ENCODE measurements around the gene ONECUT3. TPM values are rescaled to one million over a fixed set of nuclear protein-coding genes. Genes with fewer than 3 reads are reported as not detected.

The ONECUT3 gene
- total and polyA plus RNA-seq, 2 of the 4 experiments (the other 2 are of a cell fraction), result not detected

DNA sequence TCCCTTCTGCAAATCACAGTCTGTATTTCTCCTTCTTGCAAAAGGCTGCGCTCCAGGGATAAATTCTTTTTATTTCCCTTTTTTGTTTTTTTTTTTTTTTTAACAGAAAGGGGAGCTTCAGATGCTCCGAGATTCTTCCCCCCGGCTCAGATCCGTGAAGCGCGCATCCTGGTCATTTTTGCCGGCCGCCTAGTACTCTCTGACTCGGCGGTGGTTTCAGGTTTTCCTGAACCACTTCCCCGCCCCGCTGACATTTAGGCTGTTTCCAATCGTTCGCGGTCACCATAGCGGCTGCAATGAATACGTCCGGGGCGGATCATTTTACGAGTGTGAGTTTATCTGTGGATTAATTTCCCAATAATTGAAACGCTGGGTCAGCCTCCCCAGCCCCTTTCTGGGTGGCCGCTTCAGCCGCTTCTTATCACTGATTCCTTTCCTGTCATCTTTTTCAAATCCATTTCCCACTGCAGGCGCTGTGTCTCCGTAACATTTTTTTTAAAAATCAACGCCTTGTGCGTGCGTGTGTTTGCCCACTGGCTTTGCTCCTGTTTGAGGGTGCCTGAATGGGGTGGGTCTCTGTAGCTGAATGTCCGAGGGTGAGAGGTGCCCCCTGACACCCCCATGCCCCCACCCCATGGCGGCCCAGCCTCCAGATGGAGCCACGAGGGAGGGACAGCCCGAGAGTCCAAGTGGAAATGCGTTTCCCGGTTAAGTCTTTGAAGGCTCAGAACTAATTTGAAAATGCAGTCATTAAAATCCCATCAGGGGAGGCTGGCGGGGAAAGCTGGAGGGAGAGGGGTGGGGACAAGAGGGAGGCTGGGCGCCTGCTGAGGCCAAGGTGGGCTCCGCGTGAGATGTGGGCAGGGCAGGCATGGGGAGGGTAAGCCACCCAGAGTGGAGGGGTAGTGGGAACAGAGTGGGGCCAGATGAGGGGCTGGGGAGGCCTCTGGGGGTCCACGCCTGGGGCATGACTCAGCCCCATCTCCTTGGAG, 10.6 kb downstream of the ONECUT3 start (continued):
- no peak for TF ChIP-seq ELK1 (IDR thresholded peaks at IDR 0.05; ENCODE audit: borderline replicate concordance, low read depth, low read length)

- no peak overlapping the region for H3K18ac ChIP-seq (ENCODE audit: low read depth, low read length)
- no peaks in the 10 kb centered on the region for H3K9me1 ChIP-seq (ENCODE audit: insufficient read depth, low read length)
- H4K8ac ChIP-seq (ENCODE audit: low read depth in 2 of 2, low read length in 2 of 2), result no peak overlapping the region
- H4K5ac ChIP-seq (ENCODE audit: low read depth, low read length), result no peak overlapping the region
- H3K9me3 ChIP-seq (ENCODE audit: control insufficient read depth, insufficient read depth, low read length), result no peaks in the 10 kb centered on the region; the same call in 1 of the 2 replicates
- dilution Hi-C loops (cut with HindIII; ENCODE audit: low sequenced_read_pairs, unreplicated experiment) (no loop called here), intact Hi-C loops (cut with micrococcal nuclease) (no loop called here), in situ Hi-C loops (cut with MboI; ENCODE audit: low sequenced_read_pairs) (loop anchor here (5.0 kb wide), 1 partner anchor 87 kb away; no protein-coding TSS in a partner anchor)
- H2BK15ac ChIP-seq (ENCODE audit: low read depth, low read length), result no peak overlapping the region
- no peak overlapping the region for H3K4me3 ChIP-seq (ENCODE audit: insufficient read depth, low read depth, low read length)
- H3K56ac ChIP-seq (ENCODE audit: extremely low read depth, insufficient read depth, low read length), result no peak overlapping the region
- H3K23ac ChIP-seq (ENCODE audit: low read depth, low read length), result no peak overlapping the region
- H3K4me1 ChIP-seq (ENCODE audit: control insufficient read depth, insufficient read depth, low read length), result no peaks in the 10 kb centered on the region
- H4K91ac ChIP-seq (ENCODE audit: insufficient read depth, low read depth, low read length), result no peak overlapping the region
- no TSS peak for BruUV-seq (replicated peaks)
- H2AK9ac ChIP-seq (replicated peaks; ENCODE audit: low read depth, low read length, poor library complexity), result no peak overlapping the region
- CTCF ChIA-PET, result no interaction called here
- H2BK120ac ChIP-seq (ENCODE audit: low read depth, low read length), result no peak overlapping the region
- H3K4ac ChIP-seq (ENCODE audit: low read depth, low read length), result no peak overlapping the region
- no peak overlapping the region for H2BK5ac ChIP-seq (ENCODE audit: low read depth, low read length, poor library complexity, severe bottlenecking)
- ATAC-seq (ENCODE audit: low read depth), result no peak
- H4K20me1 ChIP-seq (ENCODE audit: insufficient read depth, low read length), result no peaks in the 10 kb centered on the region
- no peaks in the 10 kb centered on the region for H3K79me1 ChIP-seq (ENCODE audit: low read depth in 1 of 2, low read length in 2 of 2)
- H2AK5ac ChIP-seq (ENCODE audit: low read depth, low read length), result no peak overlapping the region
- no peaks in the 10 kb centered on the region for H3K36me3 ChIP-seq (ENCODE audit: control insufficient read depth, insufficient read depth, low read length)
- POLR2A ChIA-PET (ENCODE audit: unreplicated experiment), result no interaction called here
- no peak overlapping the region for H3K4me2 ChIP-seq (ENCODE audit: low read depth, low read length)
- no peak overlapping the region for H3K9ac ChIP-seq (ENCODE audit: low read depth, low read length)
- no peak overlapping the region for H3K14ac ChIP-seq (replicated peaks; ENCODE audit: low read depth, low read length)
- DNase-seq, result no peak
- H3K27me3 ChIP-seq (ENCODE audit: control insufficient read depth, insufficient read depth, low read length), result peaks cover 89% of the 10 kb centered on the region
- no peak overlapping the region for H2BK20ac ChIP-seq (ENCODE audit: low read depth, low read length)
- H3K27ac ChIP-seq (ENCODE audit: insufficient read depth, low read length), result no peak overlapping the region
- peak overlapping the region; percentile 52 for H2AFZ ChIP-seq (replicated peaks; ENCODE audit: low read length, poor library complexity)
- 10% methylated on average over 6 of the region's 15 CpGs; no CpG with 5 or more reads in 1 of the 2 experiments for WGBS, 2 experiments (ENCODE audit: extremely low coverage in 2 of 2, insufficient read length in 1 of 2)
- TF ChIP-seq USF2 (IDR thresholded peaks at IDR 0.05; ENCODE audit: low read depth, low read length) (no peak), MXI1 (IDR thresholded peaks at IDR 0.05; ENCODE audit: borderline replicate concordance, low read depth, low read length) (no peak), NFE2L2 (IDR thresholded peaks at IDR 0.05; ENCODE audit: low read depth, low read length) (no peak), MAFK (IDR thresholded peaks at IDR 0.05; ENCODE audit: low read depth, low read length) (no peak), ELK1 (IDR thresholded peaks at IDR 0.05; ENCODE audit: borderline replicate concordance, low read depth, low read length) (no peak), SMC3 (IDR thresholded peaks at IDR 0.05; ENCODE audit: low read depth, low read length) (no peak), RCOR1 (IDR thresholded peaks at IDR 0.05; ENCODE audit: insufficient replicate concordance, low read length) (no peak), POLR2A (IDR thresholded peaks at IDR 0.05; ENCODE audit: low read depth, low read length) (no peak), RAD21 (IDR thresholded peaks at IDR 0.05; ENCODE audit: low read length) (no peak), FOS (IDR thresholded peaks at IDR 0.05; ENCODE audit: low read depth, low read length) (no peak), MAZ (IDR thresholded peaks at IDR 0.05; ENCODE audit: borderline replicate concordance, low read depth, low read length) (no peak), RFX5 (IDR thresholded peaks at IDR 0.05; ENCODE audit: low read depth, low read length) (no peak), CEBPB (IDR thresholded peaks at IDR 0.05; ENCODE audit: low read depth, low read length) (no peak)
Observed at GRCh38 chr19:1764729-1765128, 11.4 kb downstream of the ONECUT3 start.
